22Rv1 (cell line): ENCODE measurements around the gene JARID2.

Experiments
- H3K27ac ChIP-seq: fragments of 450-650 bp; 2 replicates; pipeline ENCODE4 v1.5.1; 2017
- ZFX ChIP-seq: fragments of 450-650 bp; IDR thresholded peaks from 2 replicates; pipeline ENCODE4 v1.6.1; 2017; ENCODE audit warnings: antibody characterized with exemption, borderline replicate concordance
- TF ChIP-seq, protein P1 (sequence below): fragments of 450-650 bp; IDR thresholded peaks from 2 replicates; pipeline ENCODE4 v1.5.1; 2017; ENCODE audit warnings: mild to moderate bottlenecking

The JARID2 gene

GRCh38 chr6:15443119-15443830, 197.4 kb downstream of the JARID2 start:
- no peak overlapping the region for H3K27ac ChIP-seq
- TF ChIP-seq, protein P1, sequence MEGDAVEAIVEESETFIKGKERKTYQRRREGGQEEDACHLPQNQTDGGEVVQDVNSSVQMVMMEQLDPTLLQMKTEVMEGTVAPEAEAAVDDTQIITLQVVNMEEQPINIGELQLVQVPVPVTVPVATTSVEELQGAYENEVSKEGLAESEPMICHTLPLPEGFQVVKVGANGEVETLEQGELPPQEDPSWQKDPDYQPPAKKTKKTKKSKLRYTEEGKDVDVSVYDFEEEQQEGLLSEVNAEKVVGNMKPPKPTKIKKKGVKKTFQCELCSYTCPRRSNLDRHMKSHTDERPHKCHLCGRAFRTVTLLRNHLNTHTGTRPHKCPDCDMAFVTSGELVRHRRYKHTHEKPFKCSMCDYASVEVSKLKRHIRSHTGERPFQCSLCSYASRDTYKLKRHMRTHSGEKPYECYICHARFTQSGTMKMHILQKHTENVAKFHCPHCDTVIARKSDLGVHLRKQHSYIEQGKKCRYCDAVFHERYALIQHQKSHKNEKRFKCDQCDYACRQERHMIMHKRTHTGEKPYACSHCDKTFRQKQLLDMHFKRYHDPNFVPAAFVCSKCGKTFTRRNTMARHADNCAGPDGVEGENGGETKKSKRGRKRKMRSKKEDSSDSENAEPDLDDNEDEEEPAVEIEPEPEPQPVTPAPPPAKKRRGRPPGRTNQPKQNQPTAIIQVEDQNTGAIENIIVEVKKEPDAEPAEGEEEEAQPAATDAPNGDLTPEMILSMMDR: no peak
- TF ChIP-seq ZFX: no peak

DNA sequence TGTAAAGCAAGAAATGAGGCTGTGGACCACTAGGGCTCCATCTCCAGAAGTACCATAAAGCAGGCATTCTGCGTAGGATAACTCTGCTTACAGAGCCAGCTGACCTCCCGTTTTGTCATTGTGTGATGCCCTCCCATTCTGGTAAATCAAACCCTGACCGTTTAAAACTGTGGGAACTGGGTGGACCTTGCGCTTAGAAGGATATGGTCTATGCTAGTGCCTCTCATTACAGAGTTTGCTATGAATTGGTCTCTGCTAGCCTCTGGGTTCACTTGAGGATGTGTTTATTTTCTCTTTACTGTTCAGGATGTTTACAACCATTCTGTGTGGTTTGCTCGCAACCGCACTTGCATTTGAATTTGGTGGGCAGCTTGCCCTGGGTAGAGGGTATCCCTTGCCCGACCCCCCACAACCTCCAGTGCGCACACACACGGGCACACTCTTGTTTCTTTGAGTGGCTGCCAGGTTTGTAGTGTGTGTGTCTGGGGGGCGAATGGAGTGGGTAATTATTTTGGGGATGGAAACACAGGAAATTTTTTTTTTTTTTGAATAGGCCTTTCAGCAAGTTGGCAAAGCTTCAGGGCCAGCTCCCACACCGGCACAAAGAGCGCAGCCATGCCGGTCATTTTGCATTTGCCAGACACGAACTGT, 198.3 kb downstream of the JARID2 start:
- no peak for TF ChIP-seq ZFX
- TF ChIP-seq, protein P1: no peak
- H3K27ac ChIP-seq: no peak overlapping the region

GRCh38 chr6:15444881-15445280, 199.0 kb downstream of the JARID2 start:
- TF ChIP-seq, protein P1: peak; percentile 20; the same call in 1 of the 2 replicates
- TF ChIP-seq ZFX: no peak
- no peak overlapping the region for H3K27ac ChIP-seq

DNA sequence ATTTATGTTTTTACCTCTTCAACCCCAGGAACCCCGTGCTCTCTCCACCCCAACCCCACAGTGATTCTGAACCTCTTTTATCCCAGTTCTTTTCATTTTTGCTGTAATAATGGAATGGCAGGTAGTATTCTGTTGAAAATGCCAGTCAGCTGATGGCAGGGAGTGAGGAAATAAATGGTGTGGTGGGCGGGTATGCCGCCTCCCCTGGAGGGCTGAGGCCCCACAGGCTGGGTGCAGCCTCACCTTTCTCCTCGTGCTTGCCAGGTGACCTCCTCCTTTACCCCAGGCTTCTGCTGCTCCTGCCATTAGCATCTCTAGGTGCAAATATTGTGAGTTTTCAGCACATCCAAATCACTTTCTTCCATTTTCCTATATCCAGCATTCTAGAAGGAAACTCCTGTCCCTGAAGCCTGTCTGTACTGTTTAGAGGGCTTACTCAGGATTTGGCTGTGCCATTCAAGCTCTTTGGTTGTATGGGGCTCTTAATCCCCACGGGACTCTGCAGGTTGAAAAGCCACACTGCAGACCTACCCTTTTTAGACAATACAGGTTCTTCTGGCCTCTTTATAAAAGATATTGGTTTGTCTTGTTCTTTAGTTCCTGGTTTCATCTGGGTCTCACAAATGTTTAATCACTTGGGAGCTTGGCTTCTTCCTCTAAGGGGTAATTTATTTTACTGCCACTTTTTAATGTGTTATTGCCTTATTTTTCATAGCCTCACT, 201.8 kb downstream of the JARID2 start:
- no peak overlapping the region for H3K27ac ChIP-seq
- TF ChIP-seq ZFX: no peak
- TF ChIP-seq, protein P1: no peak

- no peak for TF ChIP-seq ZFX
- TF ChIP-seq, protein P1: no peak
- no peak overlapping the region for H3K27ac ChIP-seq
Observed at GRCh38 chr6:15449011-15449410, 203.1 kb downstream of the JARID2 start.

GRCh38 chr6:15451738-15452137, 205.9 kb downstream of the JARID2 start:
- TF ChIP-seq, protein P1: no peak
- no peak for TF ChIP-seq ZFX
- no peak overlapping the region for H3K27ac ChIP-seq
